ELR (cell line): ENCODE data around the gene HBA1.
"Not testable (repeated sequence)": the region's sequence is repeated elsewhere in the genome, so short reads cannot be mapped to it uniquely, and the experiment has no call there.

ENCODE experiments used
- DNase-seq: peaks from one replicate; pipeline ENCODE4 v3.0.0-alpha.2; 2015; ENCODE audit warnings: low read depth

Gene HBA1

GRCh38 chr16:159136-159849, 17.2 kb upstream of the HBA1 start:
- DNase-seq: no peak

DNA sequence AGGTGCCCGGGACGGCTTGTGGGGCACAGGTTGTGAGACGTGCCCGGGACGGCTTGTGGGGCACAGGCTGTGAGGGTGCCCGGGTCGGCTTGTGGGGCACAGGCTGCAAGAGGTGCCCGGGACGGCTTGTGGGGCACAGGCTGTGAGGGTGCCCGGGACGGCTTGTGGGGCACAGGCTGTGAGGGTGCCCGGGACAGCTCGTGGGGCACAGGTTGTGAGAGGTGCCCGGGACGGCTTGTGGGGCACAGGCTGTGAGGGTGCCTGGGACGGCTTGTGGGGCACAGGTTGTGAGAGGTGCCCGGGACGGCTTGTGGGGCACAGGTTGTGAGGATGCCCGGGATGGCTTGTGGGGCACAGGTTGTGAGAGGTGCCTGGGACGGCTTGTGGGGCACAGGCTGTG, 16.2 kb upstream of the HBA1 start:
- DNase-seq: not testable (repeated sequence)

GRCh38 chr16:160691-161190, 15.7 kb upstream of the HBA1 start:
- no peak for DNase-seq

GRCh38 chr16:162271-162991, 14.0 kb upstream of the HBA1 start:
- no peak for DNase-seq

GRCh38 chr16:163139-163538, 13.3 kb upstream of the HBA1 start:
- not testable (repeated sequence) for DNase-seq

DNA sequence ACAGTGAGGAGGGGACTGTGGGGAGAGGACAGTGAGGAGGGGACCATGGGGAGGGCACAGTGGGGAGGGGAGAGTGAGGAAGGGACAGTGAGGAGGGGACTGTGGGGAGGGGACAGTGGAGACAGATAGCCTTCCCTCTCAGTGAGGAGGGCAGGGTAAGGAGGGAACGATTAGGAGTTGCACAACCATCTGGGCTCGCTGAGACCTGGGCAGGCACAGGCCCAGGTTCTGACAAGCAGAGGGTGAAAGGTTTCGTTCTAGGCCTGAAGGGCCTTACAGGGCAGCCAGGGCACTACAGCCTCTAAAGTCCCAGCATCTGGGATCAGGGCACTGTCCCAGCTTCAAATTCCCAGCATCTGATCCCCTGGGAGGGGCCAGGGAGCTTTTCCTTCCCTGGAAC, 12.8 kb upstream of the HBA1 start:
- DNase-seq: not testable (repeated sequence)

DNA sequence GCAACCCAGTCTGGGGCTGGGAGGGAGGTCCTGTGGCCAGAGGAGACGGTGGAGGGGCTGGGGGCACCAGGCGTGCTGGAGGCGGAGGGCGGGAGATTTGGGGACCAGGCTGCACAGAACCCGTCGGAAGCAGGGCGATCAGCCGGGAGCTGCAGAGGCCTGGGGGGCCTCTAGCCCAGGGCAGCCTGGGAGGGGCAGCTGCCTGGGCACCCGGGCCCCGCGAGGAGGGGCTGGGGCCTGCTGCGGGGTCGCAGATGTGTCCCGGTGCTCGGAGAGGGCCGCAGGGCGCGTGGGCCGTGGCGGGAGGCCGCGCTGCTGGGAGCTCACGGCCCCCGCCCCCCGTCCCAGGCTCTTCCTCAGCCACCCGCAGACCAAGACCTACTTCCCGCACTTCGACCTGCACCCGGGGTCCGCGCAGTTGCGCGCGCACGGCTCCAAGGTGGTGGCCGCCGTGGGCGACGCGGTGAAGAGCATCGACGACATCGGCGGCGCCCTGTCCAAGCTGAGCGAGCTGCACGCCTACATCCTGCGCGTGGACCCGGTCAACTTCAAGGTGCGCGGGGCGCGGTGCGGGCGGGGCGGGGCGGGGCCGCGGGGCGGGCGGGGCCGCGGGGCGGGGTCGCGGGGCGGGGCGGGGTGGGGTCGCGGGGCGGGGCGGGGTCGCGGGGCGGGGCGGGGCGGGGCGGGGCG, 12.2 kb upstream of the HBA1 start:
- DNase-seq: not testable (repeated sequence)

DNA sequence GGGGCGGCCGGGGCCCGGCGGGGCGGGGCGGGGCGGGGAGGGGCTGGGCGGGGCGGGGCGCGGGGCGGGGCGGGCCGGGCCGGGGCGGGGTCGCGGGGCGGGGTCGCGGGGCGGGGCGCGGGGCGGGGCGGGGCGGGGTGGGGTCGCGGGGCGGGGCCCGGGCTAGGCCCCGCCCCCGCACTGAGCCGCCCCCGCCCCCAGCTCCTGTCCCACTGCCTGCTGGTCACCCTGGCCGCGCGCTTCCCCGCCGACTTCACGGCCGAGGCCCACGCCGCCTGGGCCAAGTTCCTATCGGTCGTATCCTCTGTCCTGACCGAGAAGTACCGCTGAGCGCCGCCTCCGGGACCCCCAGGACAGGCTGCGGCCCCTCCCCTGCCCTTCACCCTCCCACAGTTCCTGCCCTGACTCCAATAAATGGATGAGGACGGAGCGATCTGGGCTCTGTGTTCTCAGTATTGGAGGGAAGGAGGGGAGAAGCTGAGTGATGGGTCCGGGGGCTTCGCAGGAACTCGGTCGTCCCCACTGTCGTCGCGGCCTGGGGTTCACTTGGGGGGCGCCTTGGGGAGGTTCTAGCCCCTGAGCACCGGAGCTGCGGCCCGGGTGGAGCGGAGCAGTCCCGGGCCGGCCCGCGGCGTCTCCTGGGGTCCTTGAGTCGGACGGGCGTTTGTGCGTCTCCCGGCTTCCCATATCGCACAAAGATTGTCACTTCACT, 11.5 kb upstream of the HBA1 start:
- no peak for DNase-seq

DNA sequence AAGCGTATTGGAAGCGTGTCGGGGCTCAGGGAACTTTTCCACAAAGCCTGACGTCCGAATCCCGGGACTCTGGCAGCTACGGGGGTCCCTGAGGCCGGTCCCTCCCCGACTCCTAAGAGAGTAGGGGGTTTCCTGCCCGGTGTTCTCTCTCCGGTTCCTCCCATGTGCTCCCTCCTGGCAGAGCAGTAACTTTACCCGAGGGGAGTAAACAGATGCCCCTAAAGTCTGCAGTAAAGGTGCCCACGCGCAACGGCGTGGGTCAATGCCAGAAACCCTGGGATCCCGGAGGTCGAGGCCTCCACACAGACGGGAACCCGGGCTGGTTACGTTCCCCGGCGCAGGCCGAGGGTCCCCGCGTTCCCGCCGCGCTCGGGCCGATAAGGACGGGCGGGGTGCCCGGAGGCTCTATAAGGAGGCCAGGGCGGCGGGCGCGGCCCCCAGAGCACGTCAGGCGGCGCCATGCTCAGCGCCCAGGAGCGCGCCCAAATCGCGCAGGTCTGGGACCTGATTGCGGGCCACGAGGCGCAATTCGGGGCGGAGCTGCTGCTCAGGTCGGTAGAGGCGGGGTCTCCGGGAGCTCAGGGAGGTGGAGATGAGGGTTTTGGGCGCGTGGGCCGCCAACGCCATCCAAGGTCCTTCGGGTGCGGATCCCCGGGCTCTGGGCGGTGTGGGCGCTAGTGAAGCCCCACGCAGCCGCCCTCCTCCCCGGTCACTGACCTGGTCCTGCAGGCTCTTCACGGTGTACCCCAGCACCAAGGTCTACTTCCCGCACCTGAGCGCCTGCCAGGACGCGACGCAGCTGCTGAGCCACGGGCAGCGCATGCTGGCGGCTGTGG, 10.7 kb upstream of the HBA1 start, which contains the start of gene HBM:
TSS of gene HBM (plus strand) at position 440 of the 836 bp plus-strand sequence. CDS start at position 460, 20 bp downstream.
- DNase-seq: no peak

DNA sequence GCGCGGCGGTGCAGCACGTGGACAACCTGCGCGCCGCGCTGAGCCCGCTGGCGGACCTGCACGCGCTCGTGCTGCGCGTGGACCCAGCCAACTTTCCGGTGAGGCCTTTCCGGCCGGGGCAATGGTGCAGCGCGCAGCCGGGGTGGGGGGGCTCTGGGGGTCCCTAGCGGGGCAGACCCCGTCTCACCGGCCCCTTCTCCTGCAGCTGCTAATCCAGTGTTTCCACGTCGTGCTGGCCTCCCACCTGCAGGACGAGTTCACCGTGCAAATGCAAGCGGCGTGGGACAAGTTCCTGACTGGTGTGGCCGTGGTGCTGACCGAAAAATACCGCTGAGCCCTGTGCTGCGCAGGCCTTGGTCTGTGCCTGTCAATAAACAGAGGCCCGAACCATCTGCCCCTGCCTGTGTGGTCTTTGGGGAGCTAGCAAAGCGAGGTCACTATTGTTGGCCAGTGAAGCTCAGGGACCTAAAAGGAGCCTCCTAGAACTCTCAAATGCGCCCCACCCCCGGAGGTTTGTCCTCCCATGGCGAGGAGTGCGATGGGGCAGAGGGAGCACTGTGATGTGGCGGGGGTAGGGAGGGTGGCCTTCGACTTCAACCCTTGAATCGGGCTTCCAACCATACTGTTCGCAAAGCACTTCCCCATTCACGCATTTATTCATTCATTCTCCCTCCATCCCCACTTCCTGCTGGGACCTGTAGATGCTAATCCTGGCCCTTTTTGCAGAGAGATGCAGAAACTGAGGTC, 9.9 kb upstream of the HBA1 start:
- no peak for DNase-seq

GRCh38 chr16:167122-167690, 9.3 kb upstream of the HBA1 start:
- no peak for DNase-seq

DNA sequence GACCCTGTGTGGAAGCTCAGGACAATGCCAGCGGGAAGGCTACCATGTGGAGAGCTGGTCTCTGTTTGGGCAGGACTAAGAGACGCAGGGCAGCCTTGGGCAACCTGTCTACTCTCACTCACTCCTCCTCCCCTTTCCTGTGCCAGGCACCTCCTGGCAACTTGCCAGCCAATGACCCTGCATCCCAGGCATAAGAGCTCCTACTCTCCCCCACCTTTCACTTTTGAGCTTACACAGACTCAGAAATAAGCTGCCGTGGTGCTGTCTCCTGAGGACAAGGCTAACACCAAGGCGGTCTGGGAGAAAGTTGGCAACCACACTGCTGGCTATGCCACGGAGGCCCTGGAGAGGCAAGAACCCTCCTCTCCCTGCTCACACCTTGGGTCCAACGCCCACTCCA, 8.1 kb upstream of the HBA1 start:
- DNase-seq: no peak

GRCh38 chr16:169014-169413, 7.5 kb upstream of the HBA1 start:
- no peak for DNase-seq

DNA sequence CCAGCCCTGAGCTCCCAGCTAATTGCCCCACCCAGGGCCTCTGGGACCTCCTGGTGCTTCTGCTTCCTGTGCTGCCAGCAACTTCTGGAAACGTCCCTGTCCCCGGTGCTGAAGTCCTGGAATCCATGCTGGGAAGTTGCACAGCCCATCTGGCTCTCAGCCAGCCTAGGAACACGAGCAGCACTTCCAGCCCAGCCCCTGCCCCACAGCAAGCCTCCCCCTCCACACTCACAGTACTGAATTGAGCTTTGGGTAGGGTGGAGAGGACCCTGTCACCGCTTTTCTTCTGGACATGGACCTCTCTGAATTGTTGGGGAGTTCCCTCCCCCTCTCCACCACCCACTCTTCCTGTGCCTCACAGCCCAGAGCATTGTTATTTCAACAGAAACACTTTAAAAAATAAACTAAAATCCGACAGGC, 6.4 kb upstream of the HBA1 start:
- not testable (repeated sequence) for DNase-seq

DNA sequence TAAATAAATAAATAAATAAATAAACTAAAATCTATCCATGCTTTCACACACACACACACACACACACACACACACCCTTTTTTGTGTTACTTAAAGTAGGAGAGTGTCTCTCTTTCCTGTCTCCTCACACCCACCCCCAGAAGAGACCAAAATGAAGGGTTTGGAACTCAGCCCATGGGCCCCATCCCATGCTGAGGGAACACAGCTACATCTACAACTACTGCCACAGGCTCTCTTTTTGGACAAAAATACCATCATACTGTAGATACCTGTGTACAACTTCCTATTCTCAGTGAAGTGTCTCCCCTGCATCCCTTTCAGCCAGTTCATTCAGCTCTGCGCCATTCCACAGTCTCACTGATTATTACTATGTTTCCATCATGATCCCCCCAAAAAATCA, 5.7 kb upstream of the HBA1 start:
- no peak for DNase-seq

DNA sequence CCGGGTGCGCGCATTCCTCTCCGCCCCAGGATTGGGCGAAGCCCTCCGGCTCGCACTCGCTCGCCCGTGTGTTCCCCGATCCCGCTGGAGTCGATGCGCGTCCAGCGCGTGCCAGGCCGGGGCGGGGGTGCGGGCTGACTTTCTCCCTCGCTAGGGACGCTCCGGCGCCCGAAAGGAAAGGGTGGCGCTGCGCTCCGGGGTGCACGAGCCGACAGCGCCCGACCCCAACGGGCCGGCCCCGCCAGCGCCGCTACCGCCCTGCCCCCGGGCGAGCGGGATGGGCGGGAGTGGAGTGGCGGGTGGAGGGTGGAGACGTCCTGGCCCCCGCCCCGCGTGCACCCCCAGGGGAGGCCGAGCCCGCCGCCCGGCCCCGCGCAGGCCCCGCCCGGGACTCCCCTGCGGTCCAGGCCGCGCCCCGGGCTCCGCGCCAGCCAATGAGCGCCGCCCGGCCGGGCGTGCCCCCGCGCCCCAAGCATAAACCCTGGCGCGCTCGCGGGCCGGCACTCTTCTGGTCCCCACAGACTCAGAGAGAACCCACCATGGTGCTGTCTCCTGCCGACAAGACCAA, 4.0 kb upstream of the HBA1 start, which contains the start of gene HBA2:
TSS of gene HBA2 (plus strand) at position 503 of the 568 bp plus-strand sequence. CDS start at position 540, 37 bp downstream.
- not testable (repeated sequence) for DNase-seq

- not testable (repeated sequence) for DNase-seq
These were observed 3.1 kb upstream of the HBA1 start for GRCh38 chr16:173211-173854.

DNA sequence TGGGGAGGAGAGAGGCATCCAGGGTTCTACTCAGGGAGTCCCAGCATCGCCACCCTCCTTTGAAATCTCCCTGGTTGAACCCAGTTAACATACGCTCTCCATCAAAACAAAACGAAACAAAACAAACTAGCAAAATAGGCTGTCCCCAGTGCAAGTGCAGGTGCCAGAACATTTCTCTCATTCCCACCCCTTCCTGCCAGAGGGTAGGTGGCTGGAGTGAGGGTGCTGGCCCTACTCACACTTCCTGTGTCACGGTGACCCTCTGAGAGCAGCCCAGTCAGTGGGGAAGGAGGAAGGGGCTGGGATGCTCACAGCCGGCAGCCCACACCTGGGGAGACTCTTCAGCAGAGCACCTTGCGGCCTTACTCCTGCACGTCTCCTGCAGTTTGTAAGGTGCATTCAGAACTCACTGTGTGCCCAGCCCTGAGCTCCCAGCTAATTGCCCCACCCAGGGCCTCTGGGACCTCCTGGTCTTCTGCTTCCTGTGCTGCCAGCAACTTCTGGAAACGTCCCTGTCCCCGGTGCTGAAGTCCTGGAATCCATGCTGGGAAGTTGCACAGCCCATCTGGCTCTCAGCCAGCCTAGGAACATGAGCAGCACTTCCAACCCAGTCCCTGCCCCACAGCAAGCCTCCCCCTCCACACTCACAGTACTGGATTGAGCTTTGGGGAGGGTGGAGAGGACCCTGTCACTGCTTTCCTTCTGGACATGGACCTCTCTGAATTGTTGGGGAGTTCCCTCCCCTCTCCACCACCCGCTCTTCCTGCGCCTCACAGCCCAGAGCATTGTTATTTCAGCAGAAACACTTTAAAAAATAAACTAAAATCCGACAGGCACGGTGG, 2.3 kb upstream of the HBA1 start:
- not testable (repeated sequence) for DNase-seq
